Stimulated activated CD8-positive, alpha-beta memory T cell treated with anti-CD3 and anti-CD28 coated beads, Interleukin-15, amount 100 ng/mL, for 1 hour (primary cell): ENCODE data around the gene S100A12.

Experiments used
- DNase-seq: peaks from one replicate; pipeline ENCODE4 v3.0.0-alpha.2; 2020; ENCODE audit warnings: low read depth

Gene S100A12

DNA sequence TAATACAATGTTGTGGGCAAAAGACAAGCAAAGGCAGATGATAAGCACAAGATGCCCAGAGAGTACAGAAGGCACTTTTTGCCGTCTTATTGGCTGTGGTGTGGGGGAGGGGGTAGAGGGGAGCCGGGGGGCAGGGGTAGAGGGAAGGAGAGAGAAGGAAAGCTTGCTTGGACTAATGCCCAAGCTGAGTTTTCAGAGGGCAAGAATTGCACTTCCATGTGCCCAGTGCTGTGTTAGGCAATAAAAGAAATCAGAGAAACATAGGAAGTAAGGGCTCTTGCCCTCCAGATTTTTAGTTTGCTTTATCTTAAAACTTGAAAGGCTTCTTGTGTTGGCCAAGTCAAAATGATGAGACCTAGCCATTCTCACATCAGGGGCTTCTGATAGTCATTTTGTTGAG is 8.3 kb downstream of the S100A12 start:
- DNase-seq: no peak

DNA sequence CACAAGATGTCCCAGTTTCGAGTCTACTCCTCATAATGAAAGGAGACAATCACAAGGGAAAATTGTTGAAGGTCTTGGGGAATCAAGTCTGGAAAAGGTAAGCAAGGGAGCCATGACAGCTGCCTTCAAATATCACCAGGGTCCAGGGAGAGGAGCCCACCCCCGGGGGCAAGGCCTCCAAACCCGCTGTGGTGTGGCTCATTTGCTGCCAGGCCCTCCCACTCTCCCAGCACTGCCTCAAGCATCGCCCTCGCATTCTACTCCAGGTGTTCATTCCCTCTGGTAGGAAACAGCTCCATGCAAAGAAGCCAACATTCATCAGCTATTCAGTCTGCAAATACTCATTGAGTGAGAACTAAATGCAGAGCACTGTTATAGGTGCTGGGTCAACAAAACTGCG is 9.2 kb downstream of the S100A12 start:
- DNase-seq: no peak

DNA sequence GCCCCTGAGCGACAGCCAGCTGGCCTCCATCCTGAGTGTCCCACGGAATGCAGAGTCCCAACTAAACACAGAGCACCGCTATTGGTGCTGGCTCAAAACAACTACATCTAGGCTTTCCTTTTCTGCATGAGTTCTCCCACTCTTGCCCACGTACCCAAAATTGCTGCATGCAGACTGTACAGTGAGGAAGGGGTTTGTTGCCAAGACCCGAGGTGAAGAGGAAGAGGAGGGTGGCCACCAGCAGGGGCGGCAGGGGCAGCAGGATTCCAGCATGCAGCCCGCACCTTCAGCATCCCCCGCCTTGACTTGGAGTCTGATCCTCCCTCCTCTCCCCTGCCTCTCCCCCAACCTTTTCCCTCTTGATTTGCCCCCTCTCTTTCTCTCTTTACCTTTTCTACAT is 9.7 kb downstream of the S100A12 start:
- DNase-seq: no peak

DNA sequence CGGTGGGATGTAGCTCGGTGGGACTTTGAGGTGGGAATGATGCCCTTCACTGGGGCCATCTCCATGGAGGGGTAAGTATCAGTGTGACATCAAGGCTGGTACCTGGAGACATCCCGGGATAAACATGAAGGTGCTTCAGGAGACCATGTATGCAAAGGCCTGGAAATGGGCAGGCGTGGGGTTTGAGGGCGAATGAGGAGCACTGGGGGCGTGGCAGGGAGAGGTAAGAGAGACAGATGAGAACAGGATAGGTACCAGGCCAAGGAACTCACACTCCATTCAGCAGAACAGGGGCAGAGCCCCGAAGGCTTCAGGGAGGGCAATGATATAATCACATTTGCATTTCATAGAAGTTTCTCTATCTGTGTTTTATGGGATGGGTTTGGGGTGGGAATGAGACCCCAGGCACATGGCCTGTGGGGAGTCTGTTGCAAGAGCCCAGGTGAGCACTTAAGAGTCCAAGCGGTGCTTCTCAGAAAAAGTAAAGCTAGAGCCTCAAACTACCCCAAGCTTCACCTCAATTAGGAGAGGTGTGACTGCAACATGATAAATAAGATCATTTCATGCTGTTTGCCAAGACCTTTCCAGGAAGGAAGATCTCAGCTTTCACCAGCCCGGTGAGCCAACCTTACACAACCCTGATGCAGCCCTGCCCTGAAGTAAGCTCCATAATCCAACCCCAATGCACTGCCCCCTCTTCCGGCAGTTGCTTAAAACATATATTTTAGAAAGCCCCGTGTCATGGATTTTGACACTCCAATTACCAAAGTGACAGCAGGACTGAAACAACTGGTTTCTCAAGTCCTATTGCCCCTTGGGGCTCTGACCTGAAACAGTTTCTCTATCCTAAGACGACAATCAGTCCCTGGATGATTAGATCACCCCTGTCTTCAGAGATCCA is 10.4 kb downstream of the S100A12 start:
- no peak for DNase-seq

DNA sequence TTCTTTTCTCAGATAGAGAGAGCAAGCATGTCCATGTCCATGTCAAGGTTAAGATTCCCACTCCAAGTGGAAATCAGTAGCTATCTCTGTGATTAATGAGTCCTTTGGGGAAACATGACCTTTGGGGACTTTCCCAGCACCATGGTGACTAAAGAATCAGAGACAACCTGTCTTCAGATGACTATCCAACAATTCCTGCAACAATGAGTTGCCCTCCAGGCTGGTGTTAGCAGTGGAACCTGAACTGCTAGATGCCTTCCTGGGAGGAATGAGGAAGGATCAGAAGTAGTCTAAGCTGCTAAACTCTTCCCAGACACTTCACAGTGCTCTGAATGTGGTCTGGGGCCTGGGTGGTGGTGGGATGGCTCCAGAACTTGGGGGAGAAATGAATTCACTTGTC is 11.3 kb downstream of the S100A12 start:
- no peak for DNase-seq

DNA sequence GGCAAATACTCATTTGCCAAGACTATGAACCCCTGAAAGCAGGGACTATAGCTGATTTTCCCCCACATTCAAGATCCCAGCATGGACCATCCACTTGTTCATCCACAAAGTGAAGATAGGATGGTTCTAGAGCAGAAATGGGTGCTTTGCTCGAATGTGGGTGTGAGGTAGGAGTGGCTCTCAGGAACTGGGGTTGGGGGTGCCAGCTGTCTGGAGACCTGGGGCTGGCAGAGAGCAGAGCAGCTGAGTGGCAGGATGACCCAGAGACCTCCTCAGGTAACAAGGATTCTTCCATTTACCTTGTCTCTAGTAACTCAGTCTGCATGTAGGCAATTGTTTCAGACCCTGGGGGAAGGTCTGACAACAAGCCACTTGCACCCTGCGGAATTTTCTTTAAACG is 11.8 kb downstream of the S100A12 start:
- DNase-seq: no peak

DNA sequence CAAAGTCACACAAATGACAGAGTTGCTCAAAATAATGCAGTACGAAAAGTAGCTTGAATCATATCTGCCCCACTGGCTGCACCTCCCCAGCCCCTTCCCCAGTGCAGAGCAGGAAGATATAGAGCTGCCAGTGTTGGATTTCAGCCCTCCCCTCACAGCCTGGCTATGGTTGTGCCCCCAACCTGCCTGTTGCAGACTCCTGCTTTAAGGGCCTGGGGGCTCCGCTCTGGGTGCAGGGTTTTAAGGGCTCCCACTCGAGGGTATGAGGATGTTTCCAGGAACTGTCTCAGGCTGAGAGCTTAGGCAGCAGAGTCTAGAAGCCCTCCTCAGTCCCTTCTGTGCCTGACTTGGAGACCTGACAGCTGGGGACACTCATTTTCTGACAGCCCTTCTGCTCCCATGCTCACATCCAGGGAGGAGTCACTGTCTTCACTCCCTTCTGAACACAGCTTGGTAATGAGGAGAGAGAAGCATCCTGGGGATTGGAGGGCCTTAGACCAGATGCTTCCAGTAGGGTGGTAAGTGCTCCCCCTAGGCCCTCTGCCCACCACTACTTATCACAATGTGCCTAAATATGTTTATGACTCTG is 13.1 kb downstream of the S100A12 start:
- DNase-seq: no peak

DNA sequence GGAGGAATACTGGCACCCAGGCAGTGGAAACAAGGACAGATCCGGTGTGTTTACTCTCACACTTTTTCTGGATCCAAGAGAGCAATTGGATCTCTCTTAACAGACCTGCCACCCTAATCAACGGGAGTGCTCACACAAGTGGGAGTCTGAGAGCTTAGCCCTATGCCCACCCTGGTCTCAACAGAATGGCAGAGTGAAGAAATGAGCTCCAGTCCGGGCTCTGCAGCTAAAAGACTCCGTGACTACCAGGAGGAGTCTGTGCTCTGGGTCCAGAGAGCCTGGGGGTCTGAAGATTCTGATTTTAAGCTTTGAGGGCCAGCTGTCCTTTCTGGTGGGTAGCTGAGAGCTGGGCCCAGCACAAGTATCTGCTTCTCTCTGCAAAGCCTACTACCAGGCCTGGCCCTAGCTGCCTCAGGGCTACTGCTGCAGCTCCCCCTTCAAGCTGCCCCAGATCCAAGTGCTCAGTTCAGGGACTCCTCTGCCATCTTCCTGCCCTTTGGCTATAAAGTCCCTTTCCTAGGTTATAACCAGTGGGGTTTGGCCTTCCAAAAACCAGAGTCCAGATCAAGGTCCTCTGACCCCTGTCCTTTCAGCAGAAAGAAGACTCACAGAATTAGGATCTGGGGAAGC is 13.8 kb downstream of the S100A12 start:
- DNase-seq: no peak

DNA sequence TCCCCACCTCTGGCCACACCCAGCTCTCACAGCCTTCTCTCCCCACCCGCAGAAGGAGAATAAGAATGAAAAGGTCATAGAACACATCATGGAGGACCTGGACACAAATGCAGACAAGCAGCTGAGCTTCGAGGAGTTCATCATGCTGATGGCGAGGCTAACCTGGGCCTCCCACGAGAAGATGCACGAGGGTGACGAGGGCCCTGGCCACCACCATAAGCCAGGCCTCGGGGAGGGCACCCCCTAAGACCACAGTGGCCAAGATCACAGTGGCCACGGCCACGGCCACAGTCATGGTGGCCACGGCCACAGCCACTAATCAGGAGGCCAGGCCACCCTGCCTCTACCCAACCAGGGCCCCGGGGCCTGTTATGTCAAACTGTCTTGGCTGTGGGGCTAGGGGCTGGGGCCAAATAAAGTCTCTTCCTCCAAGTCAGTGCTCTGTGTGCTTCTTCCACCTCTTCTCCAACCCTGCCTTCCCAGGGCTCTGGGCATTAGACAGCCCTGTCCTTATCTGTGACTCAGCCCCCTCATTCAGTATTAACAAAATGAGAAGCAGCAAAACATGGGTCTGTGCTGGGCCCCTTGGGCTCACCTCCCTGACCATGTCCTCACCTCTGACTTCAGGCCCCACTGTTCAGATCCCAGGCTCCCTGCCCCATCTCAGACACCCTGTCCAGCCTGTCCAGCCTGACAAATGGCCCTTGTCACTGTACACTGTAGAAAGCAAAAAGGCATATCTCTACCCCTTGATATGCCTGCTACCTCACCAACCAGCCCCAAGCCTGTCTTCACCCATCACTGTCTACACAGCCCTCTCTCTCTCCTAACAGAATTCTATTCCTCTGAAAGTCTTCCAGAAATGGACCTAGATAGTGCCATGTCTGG is 14.6 kb downstream of the S100A12 start:
- no peak for DNase-seq

DNA sequence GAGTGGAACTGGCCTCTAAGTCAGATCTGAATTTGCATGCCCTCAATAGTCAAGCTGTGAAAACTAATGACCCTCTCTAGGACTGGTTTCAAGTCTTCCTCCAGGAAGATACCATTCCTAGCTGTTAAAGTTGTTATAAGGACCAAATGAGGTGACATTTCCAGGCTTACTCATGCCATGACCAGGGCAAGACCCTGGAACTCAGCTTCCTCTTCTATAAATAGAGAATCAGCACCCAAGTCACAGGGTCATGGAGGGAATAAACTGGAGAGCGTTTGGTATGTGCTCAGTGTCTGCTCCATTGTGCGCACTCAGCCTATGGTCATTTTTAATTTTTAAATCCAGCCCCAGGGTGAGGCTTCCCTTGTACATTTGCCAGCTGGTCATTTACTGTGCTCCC is 15.2 kb downstream of the S100A12 start:
- DNase-seq: no peak

DNA sequence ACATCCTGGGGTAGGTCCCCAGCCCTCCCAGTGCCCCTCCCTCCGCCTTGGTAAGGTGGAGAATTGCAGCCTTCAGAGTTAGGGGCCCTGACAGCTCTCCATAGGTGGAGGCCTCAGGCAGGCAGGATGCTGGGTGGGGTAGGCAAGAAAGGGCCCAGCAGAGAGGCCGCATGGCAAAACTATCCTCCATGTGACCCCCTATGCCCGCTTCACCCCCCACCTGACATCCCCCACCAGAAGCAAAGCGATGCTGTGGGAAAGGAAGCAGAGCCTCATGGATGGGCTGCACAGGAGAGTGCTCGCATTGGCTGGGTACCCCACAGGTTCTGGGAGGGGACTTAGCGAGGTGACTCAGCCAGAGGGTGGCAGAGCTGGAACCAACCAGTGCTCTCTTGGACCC is 16.2 kb downstream of the S100A12 start:
- DNase-seq: no peak

DNA sequence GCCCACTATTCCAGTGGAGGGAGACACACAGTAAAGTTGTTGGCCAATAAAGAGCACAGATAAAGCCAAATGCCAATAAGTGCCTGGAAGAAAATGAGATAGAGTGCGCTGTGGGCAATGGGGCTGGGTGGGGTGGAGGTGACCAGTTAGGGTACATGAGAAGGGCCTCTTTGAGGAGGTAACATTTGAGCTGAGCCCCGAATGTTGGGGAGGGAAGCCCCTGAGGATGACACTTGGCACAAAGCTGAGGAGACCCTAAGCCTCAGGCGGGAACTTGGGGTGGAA is 16.8 kb downstream of the S100A12 start:
- DNase-seq: no peak

DNA sequence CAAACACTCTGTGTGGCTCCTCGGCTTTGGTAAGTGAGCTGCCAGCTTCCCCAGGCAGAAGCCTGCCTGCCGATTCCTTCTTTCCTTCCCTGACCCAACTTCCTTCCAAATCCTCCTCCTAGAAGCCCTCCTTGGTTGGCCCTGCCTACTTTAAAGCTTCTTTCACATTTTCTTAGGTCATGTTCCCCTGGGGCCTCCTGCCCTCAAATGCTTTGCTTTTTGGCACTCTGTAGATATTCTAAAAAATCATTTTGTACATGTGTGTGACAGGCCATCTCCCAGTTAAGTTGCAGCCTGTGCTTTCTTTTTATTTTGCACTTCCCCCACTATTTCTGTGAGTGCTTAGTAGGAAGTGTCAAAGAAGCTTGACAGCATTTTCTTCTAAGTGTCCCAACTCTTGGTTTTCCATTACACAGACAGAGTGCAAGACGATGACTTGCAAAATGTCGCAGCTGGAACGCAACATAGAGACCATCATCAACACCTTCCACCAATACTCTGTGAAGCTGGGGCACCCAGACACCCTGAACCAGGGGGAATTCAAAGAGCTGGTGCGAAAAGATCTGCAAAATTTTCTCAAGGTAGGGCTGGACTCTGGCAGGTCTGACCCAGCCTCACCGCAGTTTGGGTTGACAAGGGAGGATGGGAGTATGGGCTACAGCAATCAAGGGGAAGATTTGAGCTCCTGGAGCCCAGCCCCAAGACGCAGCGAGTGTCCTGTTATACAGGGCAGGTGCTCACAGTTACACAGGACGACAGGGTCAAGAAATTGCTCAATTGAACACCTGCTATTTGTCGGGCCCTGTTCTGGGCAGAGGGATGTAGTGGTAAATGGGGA is 17.3 kb downstream of the S100A12 start, which contains the start of gene S100A9:
S100A9 (plus strand) TSS at position 2 of the 838 bp plus-strand sequence; CDS start at position 432, 430 bp downstream.
- no peak for DNase-seq

DNA sequence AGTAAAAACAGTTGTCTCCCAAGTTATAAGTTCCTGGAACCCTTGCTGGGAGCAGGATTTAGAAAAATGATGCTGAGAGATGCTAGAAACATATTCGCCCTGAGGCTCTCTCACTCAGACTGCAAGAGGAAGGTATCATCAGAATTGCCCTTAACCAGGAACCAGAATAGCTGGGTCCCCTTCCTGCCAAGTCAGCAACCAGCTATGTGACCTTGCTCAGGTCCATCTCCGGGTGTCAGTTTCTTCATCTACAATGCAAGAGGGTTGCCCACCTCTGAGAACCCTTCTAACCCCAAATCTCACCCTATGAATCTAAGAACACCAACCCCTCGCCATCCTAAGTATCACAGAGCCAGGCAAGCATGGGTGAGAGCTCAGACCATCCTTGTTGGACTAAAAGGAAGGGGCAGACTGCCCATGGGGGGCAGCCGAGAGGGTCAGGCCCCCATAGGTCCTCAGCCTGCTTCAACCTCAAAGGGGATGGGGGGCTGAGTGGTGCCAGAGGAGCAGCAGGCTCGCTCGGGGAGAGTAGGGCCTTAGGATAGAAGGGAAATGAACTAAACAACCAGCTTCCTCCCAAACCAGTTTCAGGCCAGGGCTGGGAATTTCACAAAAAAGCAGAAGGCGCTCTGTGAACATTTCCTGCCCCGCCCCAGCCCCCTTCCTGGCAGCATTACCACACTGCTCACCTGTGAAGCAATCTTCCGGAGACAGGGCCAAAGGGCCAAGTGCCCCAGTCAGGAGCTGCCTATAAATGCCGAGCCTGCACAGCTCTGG is 18.2 kb downstream of the S100A12 start:
- no peak for DNase-seq

DNA sequence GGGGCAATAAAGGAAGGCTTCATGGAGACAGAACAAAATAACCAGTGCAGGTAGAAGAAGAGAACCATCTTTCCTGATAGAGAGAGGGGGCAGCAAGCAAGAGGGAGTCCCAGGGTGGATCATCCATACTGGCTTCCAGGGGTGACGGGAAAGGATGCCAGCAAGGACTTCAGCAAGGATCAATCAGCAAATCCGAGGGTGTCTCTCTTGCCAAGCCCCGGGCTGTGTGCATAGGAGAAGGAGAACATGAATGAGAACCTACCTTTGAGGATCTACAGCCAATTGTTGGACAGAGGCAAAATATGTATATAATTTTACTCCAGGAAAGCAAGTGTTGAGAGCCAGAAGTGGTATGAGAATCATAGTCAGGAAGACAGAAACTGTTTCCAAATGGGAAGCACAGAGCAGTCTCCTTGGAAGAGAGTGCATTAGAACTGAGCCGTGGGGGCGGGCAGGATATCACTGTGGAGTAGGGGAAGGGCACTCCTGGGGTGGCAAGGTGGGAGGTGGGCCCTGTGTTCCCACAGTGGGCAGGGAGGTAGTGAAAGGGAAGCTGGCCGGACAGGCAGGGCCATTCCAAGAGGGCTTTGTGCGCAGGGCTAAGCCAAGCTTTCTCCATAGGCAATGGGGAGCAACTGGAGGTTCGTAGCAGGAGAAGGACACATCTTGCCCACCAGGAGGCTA is 18.9 kb downstream of the S100A12 start:
- no peak for DNase-seq

DNA sequence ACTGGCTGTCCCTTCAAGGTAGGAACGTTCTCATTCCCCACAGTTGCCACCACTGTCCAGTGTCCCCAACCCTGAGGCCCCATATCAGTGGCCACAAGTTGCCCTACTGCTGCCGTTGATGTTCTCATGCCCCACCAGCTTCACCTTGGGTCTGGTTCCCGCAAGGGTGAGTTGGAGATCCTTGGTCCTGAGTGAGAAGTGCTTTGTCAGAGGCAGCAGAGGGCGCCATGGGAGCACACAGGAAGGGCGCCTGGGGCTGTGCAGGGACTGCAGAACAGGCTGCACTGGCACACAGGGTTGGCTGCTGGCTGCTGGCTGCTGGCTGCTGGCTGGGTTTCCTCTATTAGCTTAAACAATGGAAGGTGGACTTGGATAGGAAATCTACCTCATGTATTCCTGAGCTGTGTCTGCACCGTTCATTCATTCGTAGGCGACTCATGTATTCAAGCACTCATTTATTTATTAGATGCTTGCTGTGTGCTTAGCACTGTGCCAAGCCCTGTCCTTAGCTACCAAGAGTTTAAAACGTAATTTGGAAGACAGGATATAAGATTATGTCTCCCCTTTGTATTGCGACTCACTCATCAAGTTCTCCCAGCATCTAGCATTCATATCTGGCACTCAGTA is 19.9 kb downstream of the S100A12 start:
- no peak for DNase-seq

DNA sequence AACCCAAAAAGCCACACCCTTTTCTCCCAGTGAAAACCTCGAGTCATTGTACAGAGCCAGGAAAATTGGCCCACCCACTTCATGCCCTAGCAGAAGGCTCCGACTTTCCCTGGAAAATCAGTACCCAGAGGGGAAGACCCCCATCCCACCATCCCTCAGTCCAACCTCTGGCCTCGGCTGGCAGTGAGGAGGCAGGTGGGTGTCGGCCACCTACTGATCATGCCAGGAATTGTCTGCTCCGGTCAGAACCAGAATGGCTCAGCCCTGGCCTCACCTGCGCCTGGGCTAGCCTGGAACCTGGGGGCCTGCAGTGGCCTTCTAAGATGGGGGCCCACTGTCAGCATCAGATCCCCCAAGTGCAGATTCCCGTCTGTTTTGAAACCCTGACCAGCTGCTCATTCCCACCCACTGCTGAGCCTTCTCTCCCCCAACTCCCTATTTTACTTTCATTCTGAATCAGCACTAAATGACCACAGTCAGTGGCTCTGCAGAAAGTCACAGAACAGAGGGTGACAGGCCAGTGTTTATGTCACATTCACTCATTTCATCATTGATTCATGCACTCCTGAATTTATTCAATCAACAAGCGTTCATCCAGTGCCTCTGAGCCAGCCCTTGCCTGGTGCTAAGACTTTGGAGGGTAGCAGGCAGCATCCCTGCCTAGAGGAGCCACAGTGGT is 20.8 kb downstream of the S100A12 start:
- no peak for DNase-seq

DNA sequence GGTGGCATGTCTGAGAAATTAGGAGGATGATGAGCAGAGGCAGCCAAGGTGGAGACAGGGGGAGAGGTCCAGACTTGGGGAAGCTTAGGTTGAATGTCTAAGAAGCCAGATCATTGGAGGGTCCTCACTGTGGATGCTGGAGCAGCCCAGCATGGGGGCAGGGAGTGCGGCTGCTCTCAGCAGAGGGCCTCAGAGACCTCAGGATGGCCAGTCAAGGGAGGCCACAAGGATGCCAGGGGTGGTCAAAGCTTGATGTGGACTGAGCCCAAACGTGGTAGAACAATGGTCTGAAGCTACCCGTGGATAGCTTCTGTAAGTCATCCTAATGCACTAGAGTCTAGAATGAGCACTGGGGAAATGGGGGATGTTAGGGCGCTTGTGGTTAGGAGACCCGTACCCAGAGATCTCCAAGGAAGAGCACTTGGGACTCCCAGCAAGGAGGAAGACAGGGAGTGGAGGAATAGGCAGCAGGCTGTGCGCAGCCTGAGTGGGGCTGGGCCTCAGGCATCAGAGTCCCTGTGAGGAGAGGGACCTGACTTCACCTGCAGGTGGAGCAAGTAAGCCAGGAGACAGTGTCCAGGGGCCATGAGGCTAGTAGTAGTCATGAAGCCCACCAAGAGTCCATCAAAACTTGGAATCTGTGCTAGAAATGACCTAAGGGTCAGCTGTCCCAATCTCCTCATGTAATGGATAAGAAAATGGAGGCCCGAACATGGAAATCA is 22.0 kb downstream of the S100A12 start:
- no peak for DNase-seq
